HEK293 (cell line): ENCODE data around the gene ARHGDIB.

Source experiments
- CTCF ChIA-PET: fragments of 350-600 bp; formaldehyde crosslinking; extraction: SDS; loops from one replicate; lab custom pipeline; 2021; ENCODE audit warnings: antibody characterized with exemption; lab: Yijun Ruan, JAX
- POLR2A ChIA-PET: fragments of 300-600 bp; formaldehyde crosslinking; extraction: SDS; loops from one replicate; lab custom pipeline; 2020; ENCODE audit warnings: antibody characterized with exemption, inconsistent platforms; lab: Yijun Ruan, JAX
- H3K27ac ChIP-seq: fragments of 200-500 bp; sonication (Bioruptor generic); 2 replicates; pipeline ENCODE4 v1.5.1; 2014; ENCODE audit warnings: low read depth, low read length, control low read depth, inconsistent platforms; ENCODE audit errors: extremely low read depth
- H3K36me3 ChIP-seq, 2 experiments: fragments of 200-500 bp in 1 of 2; sonication (Bioruptor generic) in 1 of 2; 1 replicate in 1 of 2; 2 replicates in 1 of 2; pipeline ENCODE4 v1.5.1; 2014 to 2017; ENCODE audit warnings: inconsistent platforms in 2 of 2, low read length in 2 of 2; ENCODE audit not compliant: control insufficient read depth in 2 of 2, insufficient read depth in 1 of 2
- H3K4me1 ChIP-seq: fragments of 200-500 bp; sonication (Bioruptor generic); 2 replicates; pipeline ENCODE4 v1.5.1; 2014; ENCODE audit warnings: mild to moderate bottlenecking, low read length, inconsistent platforms; ENCODE audit not compliant: control insufficient read depth, insufficient read depth
- H3K4me3 ChIP-seq: 2 replicates; pipeline ENCODE4 v1.5.1; 2011; ENCODE audit warnings: low read depth, mild to moderate bottlenecking, control low read depth, low read length, moderate library complexity
- H3K9me3 ChIP-seq: fragments of 200-500 bp; sonication (Bioruptor generic); 2 replicates; pipeline ENCODE4 v1.5.1; 2014; ENCODE audit warnings: low read depth, low read length, inconsistent platforms; ENCODE audit not compliant: control insufficient read depth, insufficient read depth
- AEBP2 ChIP-seq: fragments of 450-650 bp; formaldehyde crosslinking; IDR thresholded peaks from 2 replicates; pipeline ENCODE4 v1.5.1; 2016; ENCODE audit warnings: missing biosample characterization, missing genetic modification characterization, borderline replicate concordance
- BCL11B ChIP-seq: fragments of 450-650 bp; formaldehyde crosslinking; IDR thresholded peaks from 2 replicates; pipeline ENCODE4 v1.5.1; 2016; ENCODE audit warnings: low read depth, missing biosample characterization, missing genetic modification characterization
- FEZF1 ChIP-seq: fragments of 450-650 bp; formaldehyde crosslinking; IDR thresholded peaks from 2 replicates; pipeline ENCODE4 v1.5.1; 2016; ENCODE audit warnings: missing biosample characterization, missing genetic modification characterization
- MEIS1 ChIP-seq: sonication (generic); formaldehyde crosslinking; IDR thresholded peaks from 2 replicates; pipeline ENCODE4 v1.8.1; 2022; ENCODE audit warnings: missing genetic modification reagents, mild to moderate bottlenecking, borderline replicate concordance
- PRDM10 ChIP-seq: fragments of 450-650 bp; formaldehyde crosslinking; IDR thresholded peaks from 2 replicates; pipeline ENCODE4 v1.5.1; 2016; ENCODE audit warnings: missing biosample characterization, missing genetic modification characterization
- SETDB1 ChIP-seq: IDR thresholded peaks from one replicate; pipeline ENCODE4 v1.6.1; 2017; ENCODE audit warnings: mild to moderate bottlenecking, low read length, moderate library complexity, mixed read lengths; ENCODE audit not compliant: insufficient read length
- YY1 ChIP-seq: fragments of 450-650 bp; formaldehyde crosslinking; IDR thresholded peaks from 2 replicates; pipeline ENCODE4 v1.5.1; 2018; ENCODE audit warnings: missing biosample characterization, missing genetic modification characterization
- ZBTB26 ChIP-seq: fragments of 450-650 bp; formaldehyde crosslinking; optimal IDR thresholded peaks from 2 replicates; pipeline ENCODE3; 2016; ENCODE audit warnings: missing biosample characterization, mild to moderate bottlenecking, missing genetic modification characterization
- ZNF169 ChIP-seq: fragments of 450-650 bp; formaldehyde crosslinking; IDR thresholded peaks from 2 replicates; pipeline ENCODE4 v1.5.1; 2016; ENCODE audit warnings: missing biosample characterization, missing genetic modification characterization
- ZNF174 ChIP-seq: fragments of 450-650 bp; formaldehyde crosslinking; IDR thresholded peaks from 2 replicates; pipeline ENCODE4 v1.5.0; 2017; ENCODE audit warnings: missing biosample characterization, mild to moderate bottlenecking, missing genetic modification characterization
- ZNF26 ChIP-seq: fragments of 450-650 bp; formaldehyde crosslinking; IDR thresholded peaks from 2 replicates; pipeline ENCODE4 v1.5.1; 2016; ENCODE audit warnings: missing biosample characterization, missing genetic modification characterization
- ZNF302 ChIP-seq: fragments of 450-650 bp; formaldehyde crosslinking; IDR thresholded peaks from 2 replicates; pipeline ENCODE4 v1.5.1; 2016; ENCODE audit warnings: missing biosample characterization, missing genetic modification characterization, low read depth
- ZNF391 ChIP-seq: fragments of 450-650 bp; formaldehyde crosslinking; IDR thresholded peaks from 2 replicates; pipeline ENCODE4 v1.5.1; 2016; ENCODE audit warnings: low read depth, missing biosample characterization, missing genetic modification characterization, borderline replicate concordance
- ZNF549 ChIP-seq: fragments of 450-650 bp; IDR thresholded peaks from 2 replicates; pipeline ENCODE4 v1.5.1; 2018; ENCODE audit warnings: missing biosample characterization, missing genetic modification characterization, mild to moderate bottlenecking, inconsistent platforms, moderate library complexity
- ZNF580 ChIP-seq: fragments of 450-650 bp; formaldehyde crosslinking; IDR thresholded peaks from 2 replicates; pipeline ENCODE4 v1.5.1; 2016; ENCODE audit warnings: missing biosample characterization, missing genetic modification characterization
- ZNF692 ChIP-seq: fragments of 450-650 bp; formaldehyde crosslinking; IDR thresholded peaks from 2 replicates; pipeline ENCODE4 v1.5.1; 2016; ENCODE audit warnings: missing biosample characterization, missing genetic modification characterization
- ZNF768 ChIP-seq: fragments of 450-650 bp; formaldehyde crosslinking; IDR thresholded peaks from 2 replicates; pipeline ENCODE4 v1.5.1; 2018; ENCODE audit warnings: missing biosample characterization, mild to moderate bottlenecking, missing genetic modification characterization
- ZNF792 ChIP-seq: fragments of 450-650 bp; formaldehyde crosslinking; IDR thresholded peaks from 2 replicates; pipeline ENCODE4 v1.5.1; 2016; ENCODE audit warnings: missing biosample characterization, missing genetic modification characterization

Gene ARHGDIB

GRCh38 chr12:14994610-14995009 lies 33.2 kb upstream of the ARHGDIB start:
- TF ChIP-seq FEZF1 (no peak), ZNF26 (tag by site-specific recombination) (no peak), ZNF302 (tag by site-specific recombination) (no peak), YY1 (tag by site-specific recombination) (no peak), ZNF391 (no peak), ZNF549 (tag by site-specific recombination) (no peak), BCL11B (tag by site-specific recombination) (no peak), ZNF792 (tag by site-specific recombination) (no peak), MEIS1 (CRISPR knock-in tag) (no peak), ZNF169 (tag by site-specific recombination) (no peak), ZNF580 (tag by site-specific recombination) (no peak), ZBTB26 (no peak), ZNF768 (tag by site-specific recombination) (no peak), PRDM10 (tag by site-specific recombination) (no peak), AEBP2 (no peak), SETDB1 (no peak), ZNF692 (tag by site-specific recombination) (no peak), ZNF174 (no peak)
- TF ChIP-seq, all 188 proteins: peak for 0
- H3K4me1 ChIP-seq, result no peaks in the 10 kb centered on the region
- ChIA-PET CTCF (interaction anchor here (0.6 to 5.6 kb wide), 11 partner anchors 11 to 367 kb away, joined by 3 to 86 read pairs (median 4); partner anchors contain the start of genes ART4 and RERG), POLR2A (no interaction called here)
- no peak overlapping the region for H3K4me3 ChIP-seq
- H3K27ac ChIP-seq, result no peak overlapping the region
- H3K36me3 ChIP-seq, result no peaks in the 10 kb centered on the region
- no peaks in the 10 kb centered on the region for H3K9me3 ChIP-seq
